ENCODE data around the gene RYR1. TPM values are rescaled to one million over a fixed set of nuclear protein-coding genes. Genes with fewer than 3 reads are reported as not detected.

RYR1 gene
- 1 to 10 TPM; 1.4 to 4.7 (median 1.8) TPM for total RNA-seq

- H3K4me3 ChIP-seq = peak within 1 kb of the TSS in 4 of 5 donors; percentile 3 to 31 (median 15)
- peak within 1 kb of the TSS in 1 of 2 donors; percentile 59 for H3K27ac ChIP-seq
Observed at GRCh38 chr19:38433268-38433733, at the start of gene RYR1. Gene RYR1, plus strand, starts transcription at chr19:38433691. Its CDS starts 139 bp downstream, at chr19:38433830.

GRCh38 chr19:38383743-38384142 lies 49.7 kb upstream of the RYR1 start:
- WGBS, 10 experiments = no CpG with 5 or more reads among the region's 2 CpGs
- no peak for ATAC-seq (replicated peaks in 6 of 8)
- Histone ChIP-seq H3K4me1 (replicated peaks in 1 of 2) (peaks cover 0 to 9% of the 10 kb centered on the region in 2 donors), H3K4me3 (no peak overlapping the region), H3K27ac (no peak overlapping the region)
- in situ Hi-C loops (cut with MboI; ENCODE audit: low pct_unique_long_range_greater_than_20kb in 2 of 9, low sequenced_read_pairs in 9 of 9, unreplicated experiment in 9 of 9) = no loop called here

More at GRCh38 chr19:38433268-38433733, at the start of gene RYR1:
- in situ Hi-C loops (cut with MboI; ENCODE audit: low pct_unique_long_range_greater_than_20kb in 2 of 9, low sequenced_read_pairs in 9 of 9, unreplicated experiment in 9 of 9) = no loop called here
- 11 to 53% (median 29%) methylated on average over 2 to 3 of the region's 20 CpGs; no CpG with 5 or more reads in 4 of the 10 experiments for WGBS, 10 experiments
- peak; percentile 46 to 98 (median 60) for ATAC-seq (replicated peaks in 6 of 8)
- peaks cover 14 to 16% of the 10 kb centered on the region in 2 donors for H3K4me1 ChIP-seq (replicated peaks in 1 of 2)

GRCh38 chr19:38384209-38385027 lies 49.1 kb upstream of the RYR1 start:
- peaks cover 0 to 9% of the 10 kb centered on the region in 2 donors for H3K4me1 ChIP-seq (replicated peaks in 1 of 2)
- in situ Hi-C loops (cut with MboI; ENCODE audit: low pct_unique_long_range_greater_than_20kb in 2 of 9, low sequenced_read_pairs in 9 of 9, unreplicated experiment in 9 of 9) = no loop called here
- ATAC-seq (replicated peaks in 6 of 8) = no peak
- no peak overlapping the region for H3K4me3 ChIP-seq
- no peak overlapping the region for H3K27ac ChIP-seq
- WGBS, 10 experiments = 40 to 100% (median 74%) methylated on average over 1 to 3 of the region's 10 CpGs; no CpG with 5 or more reads in 4 of the 10 experiments

DNA sequence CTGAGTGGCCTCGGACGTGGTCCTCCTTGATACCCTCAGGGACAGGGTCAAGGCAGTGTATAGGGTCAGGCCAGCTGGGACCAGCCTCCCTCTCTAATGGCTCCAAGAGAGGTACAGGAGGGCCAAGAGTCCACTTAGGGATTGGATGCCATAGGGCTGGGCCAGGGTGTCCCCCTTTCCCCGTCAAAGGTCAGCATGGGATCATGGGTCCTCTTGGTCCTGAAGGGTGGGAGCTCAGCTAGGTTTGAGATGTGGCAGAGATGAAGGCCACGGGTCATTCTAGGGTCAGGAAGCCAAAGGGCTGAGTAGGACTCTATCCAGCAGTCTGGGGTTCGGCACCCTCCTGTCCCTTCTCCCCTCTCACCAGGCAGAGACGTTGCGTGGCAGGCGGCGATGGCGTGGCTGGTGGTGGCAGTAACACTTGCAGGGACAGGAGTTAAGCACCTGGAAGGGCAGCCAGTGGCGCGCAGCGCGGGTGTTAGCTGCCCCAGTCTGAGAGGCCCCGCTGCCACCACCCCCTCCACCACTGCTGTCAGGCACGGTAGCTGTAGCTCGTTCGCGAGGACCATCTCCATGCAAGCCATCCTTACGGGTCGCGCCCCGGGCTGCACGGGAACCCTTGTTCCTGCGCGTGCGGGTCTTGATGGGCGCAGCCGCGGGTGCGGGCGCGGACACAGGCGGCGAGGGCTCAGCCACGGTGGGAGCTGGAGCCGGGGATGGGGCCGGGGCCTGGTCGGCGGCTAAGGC lies 48.3 kb upstream of the RYR1 start:
- no peak for ATAC-seq (replicated peaks in 6 of 8)
- WGBS, 10 experiments = 76 to 100% (median 90%) methylated on average over 1 to 7 of the region's 40 CpGs; no CpG with 5 or more reads in 6 of the 10 experiments
- no peak overlapping the region for H3K27ac ChIP-seq
- in situ Hi-C loops (cut with MboI; ENCODE audit: low pct_unique_long_range_greater_than_20kb in 2 of 9, low sequenced_read_pairs in 9 of 9, unreplicated experiment in 9 of 9) = no loop called here
- peaks cover 4 to 14% of the 10 kb centered on the region in 2 donors for H3K4me1 ChIP-seq (replicated peaks in 1 of 2)
- no peak overlapping the region for H3K4me3 ChIP-seq

DNA sequence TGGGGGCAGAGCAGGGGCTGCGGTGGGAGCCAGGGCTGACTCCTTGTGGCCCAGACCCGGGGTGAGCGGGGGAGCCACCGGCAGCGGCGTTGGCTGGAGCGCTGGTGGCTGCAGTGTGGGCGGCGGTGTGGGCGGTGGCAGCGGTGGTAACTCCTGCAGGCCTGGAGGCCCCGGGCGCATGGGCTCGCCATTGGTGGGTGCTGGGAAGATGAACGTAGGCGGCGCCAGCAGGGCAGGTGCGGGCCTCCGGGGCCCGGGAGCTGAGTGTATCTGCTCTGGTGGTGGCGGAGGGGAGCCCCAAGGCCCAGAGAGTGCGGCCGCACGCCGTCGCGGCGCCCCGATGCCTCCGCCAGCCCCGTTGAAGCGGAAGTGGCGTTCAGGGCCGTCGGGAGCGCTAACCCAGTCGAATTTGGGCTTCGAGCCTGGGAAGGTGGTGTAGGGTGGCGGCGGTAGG lies 47.7 kb upstream of the RYR1 start:
- ATAC-seq (replicated peaks in 6 of 8) = no peak
- no peak overlapping the region for H3K4me3 ChIP-seq
- in situ Hi-C loops (cut with MboI; ENCODE audit: low pct_unique_long_range_greater_than_20kb in 2 of 9, low sequenced_read_pairs in 9 of 9, unreplicated experiment in 9 of 9) = no loop called here
- 94% methylated on average over 20 of the region's 40 CpGs; no CpG with 5 or more reads in 9 of the 10 experiments for WGBS, 10 experiments
- H3K27ac ChIP-seq = no peak overlapping the region
- H3K4me1 ChIP-seq (replicated peaks in 1 of 2) = peaks cover 4 to 14% of the 10 kb centered on the region in 2 donors

- Histone ChIP-seq H3K4me1 (replicated peaks in 1 of 2) (peaks cover 4 to 14% of the 10 kb centered on the region in 2 donors), H3K4me3 (peak overlapping the region in 3 of 5 donors; percentile 74 to 98 (median 77)), H3K27ac (no peak overlapping the region)
- 24 to 80% methylated on average over 1 to 5 of the region's 61 CpGs; no CpG with 5 or more reads in 8 of the 10 experiments for WGBS, 10 experiments
- in situ Hi-C loops (cut with MboI; ENCODE audit: low pct_unique_long_range_greater_than_20kb in 2 of 9, low sequenced_read_pairs in 9 of 9, unreplicated experiment in 9 of 9) = no loop called here
- ATAC-seq (replicated peaks in 6 of 8) = no peak
Observed at GRCh38 chr19:38386300-38386970, 47.1 kb upstream of the RYR1 start.

- 0 to 55% (median 11%) methylated on average over 1 to 5 of the region's 36 CpGs; no CpG with 5 or more reads in 5 of the 10 experiments for WGBS, 10 experiments
- ATAC-seq (replicated peaks in 6 of 8) = no peak
- in situ Hi-C loops (cut with MboI; ENCODE audit: low pct_unique_long_range_greater_than_20kb in 2 of 9, low sequenced_read_pairs in 9 of 9, unreplicated experiment in 9 of 9) = no loop called here
- Histone ChIP-seq H3K4me1 (replicated peaks in 1 of 2) (peaks cover 4 to 14% of the 10 kb centered on the region in 2 donors), H3K27ac (peak overlapping the region; percentile 67 to 80), H3K4me3 (peak overlapping the region; percentile 74 to 98 (median 77))
Observed at GRCh38 chr19:38386971-38387549, 46.4 kb upstream of the RYR1 start.

- ATAC-seq (replicated peaks in 6 of 8) = peak; percentile 51 to 83 (median 74)
- 27% methylated on average over 3 of the region's 51 CpGs; no CpG with 5 or more reads in 9 of the 10 experiments for WGBS, 10 experiments
- in situ Hi-C loops (cut with MboI; ENCODE audit: low pct_unique_long_range_greater_than_20kb in 2 of 9, low sequenced_read_pairs in 9 of 9, unreplicated experiment in 9 of 9) = no loop called here
- H3K4me1 ChIP-seq (replicated peaks in 1 of 2) = peaks cover 4 to 14% of the 10 kb centered on the region in 2 donors
- H3K27ac ChIP-seq = peak within 1 kb of the TSS; percentile 67 to 80
- peak within 1 kb of the TSS; percentile 74 to 98 (median 77) for H3K4me3 ChIP-seq
Observed at GRCh38 chr19:38387550-38388348, 45.7 kb upstream of the RYR1 start, which contains the start of gene GGN. Gene GGN, minus strand, starts transcription at chr19:38388034. Its CDS starts 773 bp downstream, at chr19:38387261.

DNA sequence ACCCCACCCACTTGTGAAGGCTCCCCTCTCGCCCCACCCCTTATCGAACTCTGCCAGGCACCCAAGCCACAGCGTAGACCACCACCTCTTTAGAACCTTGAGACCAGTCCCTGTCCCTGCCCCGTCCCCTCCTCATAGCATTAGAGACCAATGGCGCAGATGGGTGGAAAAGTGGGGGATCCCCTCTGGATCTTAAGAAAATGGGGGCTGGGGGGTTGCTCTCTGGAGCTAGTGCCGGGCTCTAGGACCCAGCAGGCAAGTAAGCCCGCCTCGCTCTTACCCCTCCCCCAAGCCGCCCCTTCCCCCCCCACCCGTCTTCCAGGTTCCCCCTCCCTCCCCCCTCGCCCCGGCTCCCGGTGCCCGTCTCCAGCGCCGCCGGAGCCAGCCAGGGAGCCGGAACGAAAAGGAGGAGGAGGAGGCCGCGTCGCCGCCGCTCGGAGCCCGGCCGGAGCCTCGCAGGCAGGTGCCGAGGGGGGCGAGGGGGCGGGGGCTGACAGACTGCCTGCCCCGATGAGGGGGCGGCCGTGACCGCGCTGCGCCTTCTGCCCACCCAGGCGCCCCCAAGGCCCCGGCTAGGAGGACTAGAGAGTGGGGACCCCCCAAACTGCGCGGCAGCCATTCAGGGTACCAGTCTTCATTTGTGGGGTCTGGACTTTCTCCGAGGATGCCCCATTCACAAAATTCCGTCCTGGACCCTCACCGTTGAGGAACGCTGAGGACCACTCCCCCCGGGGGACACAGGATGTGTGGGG lies 45.0 kb upstream of the RYR1 start, which contains the start of gene SPRED3:
Gene SPRED3 (plus strand): TSS at position 349 of the 752 bp plus-strand sequence. CDS start 1,606 bp downstream, outside the sequence.
- peaks cover 4 to 14% of the 10 kb centered on the region in 2 donors for H3K4me1 ChIP-seq (replicated peaks in 1 of 2)
- peak within 1 kb of the TSS; percentile 67 to 80 for H3K27ac ChIP-seq
- H3K4me3 ChIP-seq = peak within 1 kb of the TSS; percentile 74 to 98 (median 77)
- 0 to 7% methylated on average over 2 to 3 of the region's 46 CpGs; no CpG with 5 or more reads in 8 of the 10 experiments for WGBS, 10 experiments
- peak; percentile 0 to 46 (median 32) for ATAC-seq (replicated peaks in 6 of 8)
- in situ Hi-C loops (cut with MboI; ENCODE audit: low pct_unique_long_range_greater_than_20kb in 2 of 9, low sequenced_read_pairs in 9 of 9, unreplicated experiment in 9 of 9) = no loop called here

DNA sequence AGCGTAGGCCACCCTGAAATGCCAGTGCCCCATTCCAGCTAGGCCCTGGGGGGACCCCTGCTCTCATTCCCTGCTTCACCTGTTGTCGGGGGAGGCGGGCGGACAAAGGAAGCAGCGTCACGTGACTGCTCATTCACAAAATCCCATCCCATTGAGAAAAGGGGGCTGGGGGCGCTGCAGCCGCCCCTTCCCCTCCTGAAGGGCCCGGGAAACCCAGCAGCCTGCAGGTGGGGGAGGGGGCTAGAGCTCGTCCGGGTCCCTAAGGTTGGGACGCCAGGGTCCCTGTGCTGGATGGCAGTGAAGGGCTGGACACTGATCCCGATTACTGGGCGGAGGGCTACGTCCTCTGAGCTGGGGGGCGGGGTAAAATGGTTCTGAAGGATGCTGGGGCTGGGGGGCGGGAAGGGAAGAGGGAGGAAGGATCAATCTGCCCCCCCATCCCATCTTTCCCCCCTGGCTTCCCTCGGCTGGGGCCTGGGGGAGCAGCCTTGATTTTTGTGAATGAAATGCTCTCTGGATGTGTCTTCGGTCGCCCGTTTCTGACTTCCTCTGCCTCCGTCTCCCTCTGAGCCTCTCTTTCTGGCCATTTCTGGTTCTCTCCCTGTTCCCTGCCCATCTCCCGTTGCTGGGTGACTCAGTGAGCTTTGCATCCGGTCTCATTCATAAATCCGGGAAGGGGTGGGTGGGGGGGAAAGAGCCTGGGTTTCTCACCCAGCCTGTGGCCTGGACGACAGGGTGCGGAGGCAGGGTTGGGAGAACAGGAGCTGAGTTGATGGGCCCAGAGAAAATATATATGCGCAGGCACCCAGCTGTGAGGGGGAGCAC lies 44.2 kb upstream of the RYR1 start:
- WGBS, 10 experiments = 0% methylated on average over 1 to 5 of the region's 28 CpGs; no CpG with 5 or more reads in 7 of the 10 experiments
- Histone ChIP-seq H3K4me1 (replicated peaks in 1 of 2) (peaks cover 4 to 14% of the 10 kb centered on the region in 2 donors), H3K4me3 (peak overlapping the region; percentile 74 to 98 (median 77)), H3K27ac (peak overlapping the region; percentile 67 to 80)
- ATAC-seq (replicated peaks in 6 of 8) = peak in 7 of 8 experiments; percentile 7 to 38 (median 12)
- in situ Hi-C loops (cut with MboI; ENCODE audit: low pct_unique_long_range_greater_than_20kb in 2 of 9, low sequenced_read_pairs in 9 of 9, unreplicated experiment in 9 of 9) = no loop called here

Data from motor neuron (in vitro differentiated cells).